Endothelial cell of umbilical vein (primary cell): ENCODE data around the gene RAB7A. TPM values are rescaled to one million over a fixed set of nuclear protein-coding genes. Genes with fewer than 3 reads are reported as not detected.

ENCODE experiments used
- BruUV-seq: library from RNA; stranded (reverse); fragments of 400-500 nt; replicated peaks from 2 replicates; lab custom pipeline; 2021; lab: Mats Ljungman, UMichigan
- CTCF ChIA-PET: fragments of 300-600, 350-600 bp; sonication (Branson Sonifier 250); formaldehyde crosslinking; loops from one replicate; lab custom pipeline; 2021; ENCODE audit warnings: antibody characterized with exemption, inconsistent platforms; lab: Charles Lee
- POLR2A ChIA-PET: fragments of 300-600, 350-600 bp; sonication (Branson Sonifier 250); formaldehyde crosslinking; loops from one replicate; lab custom pipeline; 2021; ENCODE audit warnings: antibody characterized with exemption, inconsistent platforms; lab: Charles Lee
- DNase-seq: peaks from one replicate; pipeline ENCODE4 v3.0.0-alpha.2; 2011; ENCODE audit warnings: low read depth, low spot score
- FAIRE-seq: peaks from 2 replicates; lab custom pipeline; 2011; peaks lifted over from hg19 to GRCh38; lab: Jason Lieb, UNC
- H2AFZ ChIP-seq: 2 replicates; pipeline ENCODE4 v1.6.0; 2012; ENCODE audit warnings: low read depth, low read length, control low read depth, inconsistent platforms
- H3K27ac ChIP-seq: 2 replicates; pipeline ENCODE4 v1.5.1; 2011; ENCODE audit warnings: low read depth, mild to moderate bottlenecking, control low read depth, low read length, moderate library complexity; ENCODE audit not compliant: insufficient read depth
- H3K27me3 ChIP-seq, 2 experiments: 2 replicates each; pipeline versions ENCODE4 v1.6.0 to v1.6.1; 2011; ENCODE audit warnings: low read length in 2 of 2, mixed read lengths in 1 of 2; ENCODE audit not compliant: control insufficient read depth in 2 of 2, insufficient read depth in 2 of 2
- H3K36me3 ChIP-seq, 2 experiments: 2 replicates in 1 of 2; 3 replicates in 1 of 2; pipeline ENCODE4 v1.5.1; 2011; ENCODE audit warnings: low read length in 2 of 2, mild to moderate bottlenecking in 1 of 2, moderate library complexity in 1 of 2; ENCODE audit not compliant: control insufficient read depth in 2 of 2, insufficient read depth in 2 of 2; ENCODE audit errors: extremely low read depth in 1 of 2
- H3K4me1 ChIP-seq: 3 replicates; pipeline ENCODE4 v1.5.1; 2011; ENCODE audit warnings: mild to moderate bottlenecking, low read length; ENCODE audit not compliant: control insufficient read depth, insufficient read depth; ENCODE audit errors: extremely low read depth
- H3K4me2 ChIP-seq: 2 replicates; pipeline ENCODE4 v1.6.1; 2011; ENCODE audit warnings: low read length, control low read depth, mixed read lengths; ENCODE audit not compliant: insufficient read depth
- H3K4me3 ChIP-seq, 3 experiments: fragments of 200-600 bp in 1 of 3; sonication (generic), shearing (Covaris generic) in 1 of 3; replicated peaks in 1 of 3; 2 replicates each; pipeline ENCODE4 v1.5.1; 2011 to 2016; ENCODE audit warnings: control low read depth in 3 of 3, low read length in 3 of 3, mild to moderate bottlenecking in 2 of 3, inconsistent platforms in 1 of 3, low read depth in 1 of 3, moderate library complexity in 1 of 3; ENCODE audit not compliant: insufficient read depth in 1 of 3
- H3K79me2 ChIP-seq: 2 replicates; pipeline ENCODE4 v1.6.0; 2012; ENCODE audit warnings: low read length, inconsistent platforms; ENCODE audit not compliant: control insufficient read depth, insufficient read depth
- H3K9ac ChIP-seq: replicated peaks from 2 replicates; pipeline ENCODE3; 2011; ENCODE audit warnings: low read length, control low read depth; ENCODE audit not compliant: insufficient read depth; ENCODE audit errors: extremely low read depth
- H3K9me1 ChIP-seq: replicated peaks from 3 replicates; pipeline ENCODE4 v1.6.0; 2011; ENCODE audit warnings: mild to moderate bottlenecking, low read length; ENCODE audit not compliant: control insufficient read depth, insufficient read depth; ENCODE audit errors: extremely low read depth
- H3K9me3 ChIP-seq: replicated peaks from 2 replicates; pipeline ENCODE4 v1.5.1; 2012; ENCODE audit warnings: low read length, inconsistent platforms; ENCODE audit not compliant: control insufficient read depth, insufficient read depth
- H4K20me1 ChIP-seq: replicated peaks from 2 replicates; pipeline ENCODE3; 2011; ENCODE audit warnings: mild to moderate bottlenecking, low read length; ENCODE audit not compliant: control insufficient read depth, insufficient read depth; ENCODE audit errors: extremely low read depth
- EZH2 ChIP-seq: IDR thresholded peaks from 2 replicates; pipeline ENCODE4 v1.6.1; 2012; ENCODE audit warnings: borderline replicate concordance, low read depth, mild to moderate bottlenecking, moderate library complexity, low read length, inconsistent platforms; ENCODE audit not compliant: severe bottlenecking
- FOS ChIP-seq: IDR thresholded peaks from 2 replicates; pipeline ENCODE4 v1.6.1; 2011; ENCODE audit warnings: mild to moderate bottlenecking, low read length, moderate library complexity, borderline replicate concordance; ENCODE audit not compliant: insufficient read depth
- GATA2 ChIP-seq: IDR thresholded peaks from 2 replicates; pipeline ENCODE4 v1.7.0; 2011; ENCODE audit warnings: low read depth, mild to moderate bottlenecking, moderate library complexity, mixed read lengths, low read length; ENCODE audit not compliant: insufficient read length, insufficient read depth
- JUN ChIP-seq: IDR thresholded peaks from 2 replicates; pipeline ENCODE4 v1.6.1; 2011; ENCODE audit warnings: borderline replicate concordance, low read depth; ENCODE audit not compliant: insufficient read length, insufficient read depth
- MYC ChIP-seq: IDR thresholded peaks from one replicate; pipeline ENCODE4 v1.6.1; 2011; ENCODE audit warnings: mild to moderate bottlenecking, low read depth, low read length
- POLR2A ChIP-seq: IDR thresholded peaks from 2 replicates; pipeline ENCODE4 v1.6.1; 2012; ENCODE audit warnings: low read depth, mild to moderate bottlenecking, control low read depth, low read length
- POLR2AphosphoS5 ChIP-seq: IDR thresholded peaks from 2 replicates; pipeline ENCODE4 v1.6.1; 2012; ENCODE audit warnings: low read depth, mild to moderate bottlenecking, control low read depth, low read length, moderate library complexity; ENCODE audit not compliant: insufficient read depth
- dilution Hi-C: fragments of 300-500 bp; cut with MboI; formaldehyde crosslinking; loops from one replicate; pipeline ENCODE4 v1.15.0; 2019; ENCODE audit warnings: low sequenced_read_pairs; ENCODE audit not compliant: extremely low pct_ligation_motif_present
- intact Hi-C: fragments of 100-400 bp; cut with micrococcal nuclease; formaldehyde crosslinking; loops from one replicate; pipeline ENCODE4 v1.10.0; 2022
- polyA plus RNA-seq, 4 experiments: library from polyadenylated mRNA; depleted of rRNA in 3 of 4; stranded (reverse) in 3 of 4; unstranded in 1 of 4; fragments of >200 nt; gene quantifications; 2 replicates each; pipeline versions ENCODE4 v1.2.1 to v1.2.3, GENCODE V29; 2011 to 2012; ENCODE audit warnings: missing spikeins in 1 of 4
- total RNA-seq: library from RNA; stranded (reverse); gene quantifications from 2 replicates; pipeline ENCODE4 v1.2.3, GENCODE V29; 2021
- TF ChIP-seq, protein P1 (sequence below), 2 donors: IDR thresholded peaks; 1 replicate in 1 of 2; 2 replicates in 1 of 2; pipeline ENCODE4 v1.5.1; 2011; ENCODE audit warnings: low read length in 2 of 2, mild to moderate bottlenecking in 2 of 2, moderate library complexity in 2 of 2, control low read depth in 1 of 2, inconsistent platforms in 1 of 2, low read depth in 1 of 2; ENCODE audit not compliant: insufficient read depth in 1 of 2; ENCODE audit errors: extremely low read depth in 1 of 2
- TF ChIP-seq, protein P2 (sequence below): IDR thresholded peaks from 2 replicates; pipeline ENCODE4 v1.6.1; 2011; ENCODE audit not compliant: insufficient read depth, insufficient read length

Gene RAB7A
- total and polyA plus RNA-seq, 2 donors (not counting 3 experiments of a cell fraction or from before 2014, with no cell fraction given) = 243 to 262 TPM

DNA sequence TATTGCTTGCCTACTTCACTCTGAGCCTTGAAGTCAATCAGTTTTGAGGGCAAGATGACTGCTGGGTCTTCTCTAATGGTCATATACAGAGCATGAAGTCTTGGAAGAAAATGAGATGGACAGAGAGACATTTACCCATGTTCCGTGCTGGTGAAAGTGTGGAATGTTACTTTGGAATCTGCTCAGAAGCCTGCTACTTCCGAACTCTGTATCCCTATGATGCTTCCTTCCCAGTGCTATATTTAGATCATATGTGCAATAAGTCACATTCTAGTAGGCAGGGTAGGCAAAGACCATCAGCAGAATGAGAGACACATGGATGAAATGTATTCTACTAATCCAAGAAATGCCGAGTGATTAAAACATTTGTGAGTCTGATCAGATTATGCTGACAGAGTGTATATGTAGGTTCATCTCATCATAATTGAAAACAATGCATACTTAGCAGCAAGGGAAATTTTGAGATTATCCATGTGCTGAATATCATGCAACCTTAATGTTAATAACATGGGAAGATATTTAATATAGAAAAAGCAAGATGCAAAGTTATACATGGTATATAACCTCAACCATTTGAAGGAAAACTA is 60.5 kb downstream of the RAB7A start:
- BruUV-seq = no TSS peak
- dilution Hi-C loops = no loop called here
- intact Hi-C loops = loop anchor here (1.0 kb wide), 1 partner anchor 9 kb away; no protein-coding TSS in a partner anchor

More for the DNA sequence above, 60.5 kb downstream of the RAB7A start:
- FAIRE-seq = peak; percentile 61
- no peaks in the 10 kb centered on the region for H3K9me3 ChIP-seq
- peak; percentile 25 for DNase-seq
- peaks cover 95% of the 10 kb centered on the region for H3K79me2 ChIP-seq
- H2AFZ ChIP-seq = no peak overlapping the region
- no peaks in the 10 kb centered on the region for H3K36me3 ChIP-seq
- no peak overlapping the region for H3K4me3 ChIP-seq
- no peak overlapping the region for H3K27ac ChIP-seq
- TF ChIP-seq, protein P1, sequence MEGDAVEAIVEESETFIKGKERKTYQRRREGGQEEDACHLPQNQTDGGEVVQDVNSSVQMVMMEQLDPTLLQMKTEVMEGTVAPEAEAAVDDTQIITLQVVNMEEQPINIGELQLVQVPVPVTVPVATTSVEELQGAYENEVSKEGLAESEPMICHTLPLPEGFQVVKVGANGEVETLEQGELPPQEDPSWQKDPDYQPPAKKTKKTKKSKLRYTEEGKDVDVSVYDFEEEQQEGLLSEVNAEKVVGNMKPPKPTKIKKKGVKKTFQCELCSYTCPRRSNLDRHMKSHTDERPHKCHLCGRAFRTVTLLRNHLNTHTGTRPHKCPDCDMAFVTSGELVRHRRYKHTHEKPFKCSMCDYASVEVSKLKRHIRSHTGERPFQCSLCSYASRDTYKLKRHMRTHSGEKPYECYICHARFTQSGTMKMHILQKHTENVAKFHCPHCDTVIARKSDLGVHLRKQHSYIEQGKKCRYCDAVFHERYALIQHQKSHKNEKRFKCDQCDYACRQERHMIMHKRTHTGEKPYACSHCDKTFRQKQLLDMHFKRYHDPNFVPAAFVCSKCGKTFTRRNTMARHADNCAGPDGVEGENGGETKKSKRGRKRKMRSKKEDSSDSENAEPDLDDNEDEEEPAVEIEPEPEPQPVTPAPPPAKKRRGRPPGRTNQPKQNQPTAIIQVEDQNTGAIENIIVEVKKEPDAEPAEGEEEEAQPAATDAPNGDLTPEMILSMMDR (IDR thresholded peaks at IDR 0.05; ENCODE audit: extremely low read depth in 1 of 2, insufficient read depth in 1 of 2, low read depth in 1 of 2, low read length in 2 of 2) = no peak
- TF ChIP-seq, protein P2, sequence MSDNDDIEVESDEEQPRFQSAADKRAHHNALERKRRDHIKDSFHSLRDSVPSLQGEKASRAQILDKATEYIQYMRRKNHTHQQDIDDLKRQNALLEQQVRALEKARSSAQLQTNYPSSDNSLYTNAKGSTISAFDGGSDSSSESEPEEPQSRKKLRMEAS = no peak
- TF ChIP-seq MYC = no peak
- TF ChIP-seq POLR2A = no peak
- TF ChIP-seq GATA2 = no peak
- no peak for TF ChIP-seq FOS
- TF ChIP-seq EZH2 = no peak
- TF ChIP-seq POLR2AphosphoS5 = no peak
- TF ChIP-seq JUN = no peak
- H3K27me3 ChIP-seq = no peaks in the 10 kb centered on the region
- H3K4me2 ChIP-seq = peak overlapping the region; percentile 37
- H3K9ac ChIP-seq = no peak overlapping the region
- H4K20me1 ChIP-seq = peaks cover 6% of the 10 kb centered on the region
- H3K4me1 ChIP-seq = peaks cover 17% of the 10 kb centered on the region
- ChIA-PET POLR2A (no interaction called here), CTCF (interaction anchor here (1.3 to 2.5 kb wide), 2 partner anchors 8 to 26 kb away, joined by 4 to 11 read pairs; no protein-coding TSS in a partner anchor)
- H3K9me1 ChIP-seq = no peaks in the 10 kb centered on the region
